Endothelial cell of umbilical vein (primary cell): ENCODE measurements around the gene ANKRD34A. TPM values are rescaled to one million over a fixed set of nuclear protein-coding genes. Genes with fewer than 3 reads are reported as not detected.

Experiments
- BruUV-seq: library from RNA; stranded (reverse); fragments of 400-500 nt; replicated peaks from 2 replicates; lab custom pipeline; 2021; lab: Mats Ljungman, UMichigan
- CTCF ChIA-PET: fragments of 300-600, 350-600 bp; sonication (Branson Sonifier 250); formaldehyde crosslinking; loops from one replicate; lab custom pipeline; 2021; ENCODE audit warnings: antibody characterized with exemption, inconsistent platforms; lab: Charles Lee
- POLR2A ChIA-PET: fragments of 300-600, 350-600 bp; sonication (Branson Sonifier 250); formaldehyde crosslinking; loops from one replicate; lab custom pipeline; 2021; ENCODE audit warnings: antibody characterized with exemption, inconsistent platforms; lab: Charles Lee
- DNase-seq: peaks from one replicate; pipeline ENCODE4 v3.0.0-alpha.2; 2011; ENCODE audit warnings: low read depth, low spot score
- FAIRE-seq: peaks from 2 replicates; lab custom pipeline; 2011; peaks lifted over from hg19 to GRCh38; lab: Jason Lieb, UNC
- H2AFZ ChIP-seq: 2 replicates; pipeline ENCODE4 v1.6.0; 2012; ENCODE audit warnings: low read depth, low read length, control low read depth, inconsistent platforms
- H3K27ac ChIP-seq: 2 replicates; pipeline ENCODE4 v1.5.1; 2011; ENCODE audit warnings: low read depth, mild to moderate bottlenecking, control low read depth, low read length, moderate library complexity; ENCODE audit not compliant: insufficient read depth
- H3K27me3 ChIP-seq, 2 experiments: 2 replicates each; pipeline versions ENCODE4 v1.6.0 to v1.6.1; 2011; ENCODE audit warnings: low read length in 2 of 2, mixed read lengths in 1 of 2; ENCODE audit not compliant: control insufficient read depth in 2 of 2, insufficient read depth in 2 of 2
- H3K36me3 ChIP-seq, 2 experiments: 2 replicates in 1 of 2; 3 replicates in 1 of 2; pipeline ENCODE4 v1.5.1; 2011; ENCODE audit warnings: low read length in 2 of 2, mild to moderate bottlenecking in 1 of 2, moderate library complexity in 1 of 2; ENCODE audit not compliant: control insufficient read depth in 2 of 2, insufficient read depth in 2 of 2; ENCODE audit errors: extremely low read depth in 1 of 2
- H3K4me1 ChIP-seq: 3 replicates; pipeline ENCODE4 v1.5.1; 2011; ENCODE audit warnings: mild to moderate bottlenecking, low read length; ENCODE audit not compliant: control insufficient read depth, insufficient read depth; ENCODE audit errors: extremely low read depth
- H3K4me2 ChIP-seq: 2 replicates; pipeline ENCODE4 v1.6.1; 2011; ENCODE audit warnings: low read length, control low read depth, mixed read lengths; ENCODE audit not compliant: insufficient read depth
- H3K4me3 ChIP-seq, 3 experiments: fragments of 200-600 bp in 1 of 3; sonication (generic), shearing (Covaris generic) in 1 of 3; replicated peaks in 1 of 3; 2 replicates each; pipeline ENCODE4 v1.5.1; 2011 to 2016; ENCODE audit warnings: control low read depth in 3 of 3, low read length in 3 of 3, mild to moderate bottlenecking in 2 of 3, inconsistent platforms in 1 of 3, low read depth in 1 of 3, moderate library complexity in 1 of 3; ENCODE audit not compliant: insufficient read depth in 1 of 3
- H3K79me2 ChIP-seq: 2 replicates; pipeline ENCODE4 v1.6.0; 2012; ENCODE audit warnings: low read length, inconsistent platforms; ENCODE audit not compliant: control insufficient read depth, insufficient read depth
- H3K9ac ChIP-seq: replicated peaks from 2 replicates; pipeline ENCODE3; 2011; ENCODE audit warnings: low read length, control low read depth; ENCODE audit not compliant: insufficient read depth; ENCODE audit errors: extremely low read depth
- H3K9me1 ChIP-seq: replicated peaks from 3 replicates; pipeline ENCODE4 v1.6.0; 2011; ENCODE audit warnings: mild to moderate bottlenecking, low read length; ENCODE audit not compliant: control insufficient read depth, insufficient read depth; ENCODE audit errors: extremely low read depth
- H3K9me3 ChIP-seq: replicated peaks from 2 replicates; pipeline ENCODE4 v1.5.1; 2012; ENCODE audit warnings: low read length, inconsistent platforms; ENCODE audit not compliant: control insufficient read depth, insufficient read depth
- H4K20me1 ChIP-seq: replicated peaks from 2 replicates; pipeline ENCODE3; 2011; ENCODE audit warnings: mild to moderate bottlenecking, low read length; ENCODE audit not compliant: control insufficient read depth, insufficient read depth; ENCODE audit errors: extremely low read depth
- EZH2 ChIP-seq: IDR thresholded peaks from 2 replicates; pipeline ENCODE4 v1.6.1; 2012; ENCODE audit warnings: borderline replicate concordance, low read depth, mild to moderate bottlenecking, moderate library complexity, low read length, inconsistent platforms; ENCODE audit not compliant: severe bottlenecking
- FOS ChIP-seq: IDR thresholded peaks from 2 replicates; pipeline ENCODE4 v1.6.1; 2011; ENCODE audit warnings: mild to moderate bottlenecking, low read length, moderate library complexity, borderline replicate concordance; ENCODE audit not compliant: insufficient read depth
- GATA2 ChIP-seq: IDR thresholded peaks from 2 replicates; pipeline ENCODE4 v1.7.0; 2011; ENCODE audit warnings: low read depth, mild to moderate bottlenecking, moderate library complexity, mixed read lengths, low read length; ENCODE audit not compliant: insufficient read length, insufficient read depth
- JUN ChIP-seq: IDR thresholded peaks from 2 replicates; pipeline ENCODE4 v1.6.1; 2011; ENCODE audit warnings: borderline replicate concordance, low read depth; ENCODE audit not compliant: insufficient read length, insufficient read depth
- MYC ChIP-seq: IDR thresholded peaks from one replicate; pipeline ENCODE4 v1.6.1; 2011; ENCODE audit warnings: mild to moderate bottlenecking, low read depth, low read length
- POLR2A ChIP-seq: IDR thresholded peaks from 2 replicates; pipeline ENCODE4 v1.6.1; 2012; ENCODE audit warnings: low read depth, mild to moderate bottlenecking, control low read depth, low read length
- POLR2AphosphoS5 ChIP-seq: IDR thresholded peaks from 2 replicates; pipeline ENCODE4 v1.6.1; 2012; ENCODE audit warnings: low read depth, mild to moderate bottlenecking, control low read depth, low read length, moderate library complexity; ENCODE audit not compliant: insufficient read depth
- dilution Hi-C: fragments of 300-500 bp; cut with MboI; formaldehyde crosslinking; loops from one replicate; pipeline ENCODE4 v1.15.0; 2019; ENCODE audit warnings: low sequenced_read_pairs; ENCODE audit not compliant: extremely low pct_ligation_motif_present
- intact Hi-C: fragments of 100-400 bp; cut with micrococcal nuclease; formaldehyde crosslinking; loops from one replicate; pipeline ENCODE4 v1.10.0; 2022
- polyA plus RNA-seq, 4 experiments: library from polyadenylated mRNA; depleted of rRNA in 3 of 4; stranded (reverse) in 3 of 4; unstranded in 1 of 4; fragments of >200 nt; gene quantifications; 2 replicates each; pipeline versions ENCODE4 v1.2.1 to v1.2.3, GENCODE V29; 2011 to 2012; ENCODE audit warnings: missing spikeins in 1 of 4
- total RNA-seq: library from RNA; stranded (reverse); gene quantifications from 2 replicates; pipeline ENCODE4 v1.2.3, GENCODE V29; 2021
- TF ChIP-seq, protein P1 (sequence below): IDR thresholded peaks from 2 replicates; pipeline ENCODE4 v1.6.1; 2011; ENCODE audit not compliant: insufficient read depth, insufficient read length
- TF ChIP-seq, protein P2 (sequence below), 2 donors: IDR thresholded peaks; 1 replicate in 1 of 2; 2 replicates in 1 of 2; pipeline ENCODE4 v1.5.1; 2011; ENCODE audit warnings: low read length in 2 of 2, mild to moderate bottlenecking in 2 of 2, moderate library complexity in 2 of 2, control low read depth in 1 of 2, inconsistent platforms in 1 of 2, low read depth in 1 of 2; ENCODE audit not compliant: insufficient read depth in 1 of 2; ENCODE audit errors: extremely low read depth in 1 of 2

The ANKRD34A gene
- total and polyA plus RNA-seq, 2 donors (not counting 3 experiments of a cell fraction or from before 2014, with no cell fraction given): 0.24 to 0.43 TPM

DNA sequence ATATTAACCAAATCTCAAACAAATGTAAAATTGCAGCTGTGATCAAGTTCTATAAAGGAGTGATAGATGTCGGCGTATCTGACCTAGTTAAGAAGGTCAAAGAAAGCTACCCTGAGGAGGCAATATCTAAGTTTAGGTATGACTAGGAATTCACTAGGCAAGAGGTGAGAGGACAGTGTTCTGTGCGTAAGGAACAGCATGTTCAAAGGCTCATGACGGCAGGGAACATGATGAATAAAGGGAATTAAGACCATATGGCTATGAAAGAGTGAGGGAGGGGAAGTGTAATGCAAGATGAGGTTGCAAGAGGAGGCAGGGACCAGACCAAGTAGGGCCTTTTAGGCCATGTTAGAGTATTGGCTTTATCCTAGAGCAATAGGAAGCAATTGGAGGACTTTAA is 15.2 kb downstream of the ANKRD34A start:
- Histone ChIP-seq H3K4me3 (no peak overlapping the region), H4K20me1 (no peaks in the 10 kb centered on the region), H2AFZ (no peak overlapping the region), H3K4me2 (no peak overlapping the region), H3K4me1 (peaks cover 2% of the 10 kb centered on the region), H3K9ac (no peak overlapping the region), H3K9me1 (no peaks in the 10 kb centered on the region), H3K27ac (no peak overlapping the region), H3K27me3 (no peaks in the 10 kb centered on the region), H3K79me2 (peaks cover 62% of the 10 kb centered on the region), H3K36me3 (no peaks in the 10 kb centered on the region), H3K9me3 (no peaks in the 10 kb centered on the region)
- TF ChIP-seq FOS (no peak), JUN (no peak), EZH2 (no peak), GATA2 (no peak), MYC (no peak), POLR2A (no peak), POLR2AphosphoS5 (no peak)
- TF ChIP-seq, protein P1, sequence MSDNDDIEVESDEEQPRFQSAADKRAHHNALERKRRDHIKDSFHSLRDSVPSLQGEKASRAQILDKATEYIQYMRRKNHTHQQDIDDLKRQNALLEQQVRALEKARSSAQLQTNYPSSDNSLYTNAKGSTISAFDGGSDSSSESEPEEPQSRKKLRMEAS: no peak
- TF ChIP-seq, protein P2, sequence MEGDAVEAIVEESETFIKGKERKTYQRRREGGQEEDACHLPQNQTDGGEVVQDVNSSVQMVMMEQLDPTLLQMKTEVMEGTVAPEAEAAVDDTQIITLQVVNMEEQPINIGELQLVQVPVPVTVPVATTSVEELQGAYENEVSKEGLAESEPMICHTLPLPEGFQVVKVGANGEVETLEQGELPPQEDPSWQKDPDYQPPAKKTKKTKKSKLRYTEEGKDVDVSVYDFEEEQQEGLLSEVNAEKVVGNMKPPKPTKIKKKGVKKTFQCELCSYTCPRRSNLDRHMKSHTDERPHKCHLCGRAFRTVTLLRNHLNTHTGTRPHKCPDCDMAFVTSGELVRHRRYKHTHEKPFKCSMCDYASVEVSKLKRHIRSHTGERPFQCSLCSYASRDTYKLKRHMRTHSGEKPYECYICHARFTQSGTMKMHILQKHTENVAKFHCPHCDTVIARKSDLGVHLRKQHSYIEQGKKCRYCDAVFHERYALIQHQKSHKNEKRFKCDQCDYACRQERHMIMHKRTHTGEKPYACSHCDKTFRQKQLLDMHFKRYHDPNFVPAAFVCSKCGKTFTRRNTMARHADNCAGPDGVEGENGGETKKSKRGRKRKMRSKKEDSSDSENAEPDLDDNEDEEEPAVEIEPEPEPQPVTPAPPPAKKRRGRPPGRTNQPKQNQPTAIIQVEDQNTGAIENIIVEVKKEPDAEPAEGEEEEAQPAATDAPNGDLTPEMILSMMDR (IDR thresholded peaks at IDR 0.05; ENCODE audit: extremely low read depth in 1 of 2, insufficient read depth in 1 of 2, low read depth in 1 of 2, low read length in 2 of 2): no peak
- intact Hi-C loops: no loop called here
- ChIA-PET POLR2A (no interaction called here), CTCF (interaction anchor here (1.3 kb wide), 1 partner anchor 9 kb away, joined by 4 read pairs; no protein-coding TSS in a partner anchor)
- FAIRE-seq (no peak), DNase-seq (no peak)
- dilution Hi-C loops: no loop called here
- BruUV-seq: no TSS peak
